ENCODE data around the gene GABBR2. TPM values are rescaled to one million over a fixed set of nuclear protein-coding genes. Genes with fewer than 3 reads are reported as not detected.

GABBR2 gene
- polyA plus RNA-seq, 1 of the 3 experiments (the other 2 are of a cell fraction): not detected

DNA sequence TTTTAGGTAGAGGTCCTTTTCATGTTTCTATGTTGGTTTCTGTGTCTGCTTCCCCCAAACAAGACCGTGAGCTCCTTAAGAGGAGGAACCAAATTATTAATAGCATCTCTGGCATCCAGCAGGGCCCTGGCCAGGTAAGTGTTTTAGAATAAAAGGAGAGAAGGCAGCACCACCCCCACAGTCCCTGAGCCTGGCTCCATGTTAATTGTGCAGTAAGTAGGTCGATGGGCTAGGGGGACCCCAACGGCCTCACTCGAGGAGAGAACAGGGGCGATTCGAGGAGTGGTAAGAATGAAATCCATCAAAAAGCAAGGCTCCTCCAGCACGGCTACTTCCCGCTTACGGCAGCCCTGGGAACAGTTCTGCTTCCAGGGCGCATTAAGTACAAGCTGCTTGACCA, 67.0 kb downstream of the GABBR2 start (continued):
- TF ChIP-seq, protein P1, sequence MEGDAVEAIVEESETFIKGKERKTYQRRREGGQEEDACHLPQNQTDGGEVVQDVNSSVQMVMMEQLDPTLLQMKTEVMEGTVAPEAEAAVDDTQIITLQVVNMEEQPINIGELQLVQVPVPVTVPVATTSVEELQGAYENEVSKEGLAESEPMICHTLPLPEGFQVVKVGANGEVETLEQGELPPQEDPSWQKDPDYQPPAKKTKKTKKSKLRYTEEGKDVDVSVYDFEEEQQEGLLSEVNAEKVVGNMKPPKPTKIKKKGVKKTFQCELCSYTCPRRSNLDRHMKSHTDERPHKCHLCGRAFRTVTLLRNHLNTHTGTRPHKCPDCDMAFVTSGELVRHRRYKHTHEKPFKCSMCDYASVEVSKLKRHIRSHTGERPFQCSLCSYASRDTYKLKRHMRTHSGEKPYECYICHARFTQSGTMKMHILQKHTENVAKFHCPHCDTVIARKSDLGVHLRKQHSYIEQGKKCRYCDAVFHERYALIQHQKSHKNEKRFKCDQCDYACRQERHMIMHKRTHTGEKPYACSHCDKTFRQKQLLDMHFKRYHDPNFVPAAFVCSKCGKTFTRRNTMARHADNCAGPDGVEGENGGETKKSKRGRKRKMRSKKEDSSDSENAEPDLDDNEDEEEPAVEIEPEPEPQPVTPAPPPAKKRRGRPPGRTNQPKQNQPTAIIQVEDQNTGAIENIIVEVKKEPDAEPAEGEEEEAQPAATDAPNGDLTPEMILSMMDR (IDR thresholded peaks at IDR 0.05): no peak
- no peak for TF ChIP-seq USF2 (IDR thresholded peaks at IDR 0.05; ENCODE audit: borderline replicate concordance, low read depth, low read length)
- TF ChIP-seq, protein P2, sequence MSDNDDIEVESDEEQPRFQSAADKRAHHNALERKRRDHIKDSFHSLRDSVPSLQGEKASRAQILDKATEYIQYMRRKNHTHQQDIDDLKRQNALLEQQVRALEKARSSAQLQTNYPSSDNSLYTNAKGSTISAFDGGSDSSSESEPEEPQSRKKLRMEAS (IDR thresholded peaks at IDR 0.05; ENCODE audit: low read depth): no peak

DNA sequence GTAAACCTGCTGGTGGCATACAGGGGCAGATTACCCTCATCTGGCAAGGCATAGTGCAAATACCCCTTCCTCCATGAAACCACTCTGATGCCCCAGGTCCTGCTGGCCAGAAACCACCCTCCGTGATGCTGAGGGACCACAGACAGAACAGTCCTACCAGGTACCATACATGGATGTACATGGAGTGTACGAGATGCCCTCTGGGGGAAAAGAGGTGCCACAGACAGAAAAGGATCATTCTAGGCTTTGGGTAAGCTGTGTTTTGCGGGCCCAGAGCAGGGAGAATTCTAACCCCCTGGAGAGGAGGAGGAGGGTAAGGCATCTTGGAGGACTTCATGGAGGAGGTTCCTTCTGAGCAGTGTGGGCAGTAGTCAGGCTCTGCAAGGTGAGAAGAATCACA, 68.3 kb downstream of the GABBR2 start:
- Histone ChIP-seq H3K9ac (no peak overlapping the region), H3K27ac (ENCODE audit: low read depth in 2 of 2, low read length in 1 of 2) (no peak overlapping the region), H4K20me1 (ENCODE audit: insufficient read depth) (no peaks in the 10 kb centered on the region), H3F3A (replicated peaks; ENCODE audit: insufficient read depth) (no peaks in the 10 kb centered on the region), H3K36me3 (replicated peaks in 1 of 2; ENCODE audit: control insufficient read depth in 1 of 2, insufficient read depth in 2 of 2, low read length in 1 of 2) (no peaks in the 10 kb centered on the region), H3K79me2 (ENCODE audit: insufficient read depth) (no peaks in the 10 kb centered on the region), H3K4me3 (ENCODE audit: low read depth in 2 of 2, low read length in 1 of 2) (no peak overlapping the region), H3K4me1 (ENCODE audit: control insufficient read depth in 1 of 2, insufficient read depth in 2 of 2, low read depth in 1 of 2, low read length in 1 of 2) (no peaks in the 10 kb centered on the region), H2AFZ (ENCODE audit: low read depth) (no peak overlapping the region), H3K27me3 (ENCODE audit: insufficient read depth) (peaks cover 12% of the 10 kb centered on the region; the same call in 1 of the 2 replicates), H3K4me2 (no peak overlapping the region), H3K9me3 (no peaks in the 10 kb centered on the region), H3K9me2 (no peaks in the 10 kb centered on the region)
- TF ChIP-seq GATA2 (CRISPR knock-in tag; IDR thresholded peaks at IDR 0.05) (no peak), POLR2AphosphoS5 (IDR thresholded peaks at IDR 0.05; ENCODE audit: low read depth, low read length) (no peak), TCF12 (IDR thresholded peaks at IDR 0.05) (no peak), EP300 (IDR thresholded peaks at IDR 0.05; ENCODE audit: borderline replicate concordance in 1 of 2, low read depth in 1 of 2, low read length in 1 of 2) (no peak), RAD21 (IDR thresholded peaks at IDR 0.05; ENCODE audit: low read length) (no peak), FOXM1 (IDR thresholded peaks at IDR 0.05; ENCODE audit: low read depth) (no peak), NFIC (IDR thresholded peaks at IDR 0.05; ENCODE audit: borderline replicate concordance) (no peak), CHD2 (IDR thresholded peaks at IDR 0.05; ENCODE audit: low read length, partially characterized antibody) (no peak), SIN3A (IDR thresholded peaks at IDR 0.05; ENCODE audit: borderline replicate concordance, low read depth, low read length) (no peak)
- TF ChIP-seq, protein P3, sequence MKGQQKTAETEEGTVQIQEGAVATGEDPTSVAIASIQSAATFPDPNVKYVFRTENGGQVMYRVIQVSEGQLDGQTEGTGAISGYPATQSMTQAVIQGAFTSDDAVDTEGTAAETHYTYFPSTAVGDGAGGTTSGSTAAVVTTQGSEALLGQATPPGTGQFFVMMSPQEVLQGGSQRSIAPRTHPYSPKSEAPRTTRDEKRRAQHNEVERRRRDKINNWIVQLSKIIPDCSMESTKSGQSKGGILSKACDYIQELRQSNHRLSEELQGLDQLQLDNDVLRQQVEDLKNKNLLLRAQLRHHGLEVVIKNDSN (IDR thresholded peaks at IDR 0.05; ENCODE audit: borderline replicate concordance, low read depth): no peak
- POLR2A ChIA-PET: no interaction called here
- WGBS (ENCODE audit: low lambda C conversion rate): 38% methylated on average over 3 of the region's 3 CpGs
- CTCF ChIA-PET: no interaction called here
- DNase-seq: no peak

DNA sequence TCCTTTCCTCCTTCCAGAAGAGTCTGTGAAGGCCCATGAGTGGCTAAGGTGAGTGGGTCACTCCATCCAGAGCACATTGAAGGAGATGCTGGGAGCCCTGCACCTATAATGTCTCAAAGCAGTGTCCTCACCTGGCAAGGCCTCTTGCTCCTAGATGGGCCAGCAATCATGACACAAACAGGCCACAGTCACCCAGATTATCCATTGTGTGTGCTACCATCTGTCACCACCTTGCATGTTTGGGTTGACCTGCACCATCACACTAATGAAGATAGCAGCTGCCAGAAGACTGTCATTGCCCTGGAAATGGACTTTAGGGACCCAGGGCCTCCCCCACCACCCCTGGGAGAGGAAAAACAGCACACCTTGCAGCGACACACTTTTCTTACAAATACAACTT, 69.6 kb downstream of the GABBR2 start:
- H3K4me1 ChIP-seq (ENCODE audit: control insufficient read depth in 1 of 2, insufficient read depth in 2 of 2, low read depth in 1 of 2, low read length in 1 of 2): no peaks in the 10 kb centered on the region
- H3K36me3 ChIP-seq (replicated peaks in 1 of 2; ENCODE audit: control insufficient read depth in 1 of 2, insufficient read depth in 2 of 2, low read length in 1 of 2): no peaks in the 10 kb centered on the region
- ChIA-PET POLR2A (no interaction called here), CTCF (no interaction called here)
- H4K20me1 ChIP-seq (ENCODE audit: insufficient read depth): no peaks in the 10 kb centered on the region
- H3K79me2 ChIP-seq (ENCODE audit: insufficient read depth): no peaks in the 10 kb centered on the region
- no peak overlapping the region for H3K27ac ChIP-seq (ENCODE audit: low read depth in 2 of 2, low read length in 1 of 2)
- no peak overlapping the region for H3K4me2 ChIP-seq
- H3F3A ChIP-seq (replicated peaks; ENCODE audit: insufficient read depth): no peaks in the 10 kb centered on the region
- no peak overlapping the region for H3K4me3 ChIP-seq (ENCODE audit: low read depth in 2 of 2, low read length in 1 of 2)
- peaks cover 12% of the 10 kb centered on the region; the same call in 1 of the 2 replicates for H3K27me3 ChIP-seq (ENCODE audit: insufficient read depth)
- WGBS (ENCODE audit: low lambda C conversion rate): 15% methylated on average over 1 of the region's 1 CpG
- H3K9ac ChIP-seq: no peak overlapping the region
- TF ChIP-seq RFX5 (IDR thresholded peaks at IDR 0.05; ENCODE audit: low read length) (no peak), EZH2phosphoT487 (IDR thresholded peaks at IDR 0.05; ENCODE audit: borderline replicate concordance, low read depth) (no peak), NFIC (IDR thresholded peaks at IDR 0.05; ENCODE audit: borderline replicate concordance) (no peak), TCF12 (IDR thresholded peaks at IDR 0.05) (no peak), TAF1 (IDR thresholded peaks at IDR 0.05; ENCODE audit: borderline replicate concordance, low read depth, low read length) (no peak), GABPA (IDR thresholded peaks at IDR 0.05; ENCODE audit: low read depth) (no peak), FOXM1 (IDR thresholded peaks at IDR 0.05; ENCODE audit: low read depth) (no peak), TEAD4 (IDR thresholded peaks at IDR 0.05; ENCODE audit: borderline replicate concordance, insufficient read depth) (no peak), USF2 (IDR thresholded peaks at IDR 0.05; ENCODE audit: borderline replicate concordance, low read depth, low read length) (no peak), RCOR1 (IDR thresholded peaks at IDR 0.05; ENCODE audit: low read length) (no peak), POLR2AphosphoS5 (IDR thresholded peaks at IDR 0.05; ENCODE audit: low read depth, low read length) (no peak)
- H2AFZ ChIP-seq (ENCODE audit: low read depth): no peak overlapping the region
- no peak for DNase-seq
- no peaks in the 10 kb centered on the region for H3K9me3 ChIP-seq
- H3K9me2 ChIP-seq: no peaks in the 10 kb centered on the region
